ENCODE results near the gene FN3KRP.

- TF ChIP-seq POLR2A (IDR thresholded peaks at IDR 0.05; ENCODE audit: low read depth), result no peak
- no peak for TF ChIP-seq CTCF (IDR thresholded peaks at IDR 0.05)
Observed at GRCh38 chr17:82693168-82693867, 23.2 kb upstream of the FN3KRP start.

Data from esophagus muscularis mucosa (tissue), 3 donors.